Muscle of leg (tissue), 11 donors: Measurements from ENCODE around the gene PSME3IP1. TPM values are rescaled to one million over a fixed set of nuclear protein-coding genes. Genes with fewer than 3 reads are reported as not detected.
A peak's percentile ranks its signal among the peaks of the same experiment; 100 is the strongest.

Experiments used
- DNase-seq: peaks from one replicate; pipeline ENCODE4 v3.0.0; 2013
- H3K27ac ChIP-seq: one replicate; pipeline ENCODE4 v1.5.1; 2013; ENCODE audit warnings: mild to moderate bottlenecking, low read length, control low read depth
- H3K27me3 ChIP-seq: one replicate; pipeline ENCODE4 v1.6.1; 2013; ENCODE audit warnings: low read length; ENCODE audit not compliant: control insufficient read depth, insufficient read depth
- H3K36me3 ChIP-seq: one replicate; pipeline ENCODE4 v1.6.1; 2013; ENCODE audit warnings: low read length; ENCODE audit not compliant: control insufficient read depth, insufficient read depth
- H3K4me1 ChIP-seq: one replicate; pipeline ENCODE4 v1.6.1; 2013; ENCODE audit warnings: low read length; ENCODE audit not compliant: control insufficient read depth, insufficient read depth
- H3K4me3 ChIP-seq: one replicate; pipeline ENCODE4 v1.5.1; 2013; ENCODE audit warnings: low read length, control low read depth
- H3K9me3 ChIP-seq: replicated peaks from 2 replicates; pipeline ENCODE4 v1.6.1; 2013; ENCODE audit warnings: low read depth, low read length; ENCODE audit not compliant: control insufficient read depth
- WGBS: methylation state at CpG from one replicate; pipeline ENCODE4 v1.1.5; 2013; ENCODE audit warnings: missing lambda C conversion rate; ENCODE audit not compliant: insufficient coverage; 5-methylcytosine and 5-hydroxymethylcytosine counted together
- polyA plus RNA-seq, 8 donors: library from polyadenylated mRNA; unstranded; fragments of 120-200 nt; gene quantifications; one replicate each; pipeline versions ENCODE4 v1.2.1 to v1.2.3, GENCODE V29; 2013; ENCODE audit warnings: inconsistent platforms in 1 of 8, low replicate concordance in 1 of 8; ENCODE audit not compliant: insufficient read length in 8 of 8, insufficient read depth in 1 of 8
- total RNA-seq: library from RNA; stranded (reverse); fragments of 120-200 nt; gene quantifications from one replicate; pipeline ENCODE4 v1.2.4, GENCODE V29; 2013

The PSME3IP1 gene
- total and polyA plus RNA-seq, 9 donors: 40.9 to 64.2 (median 56.4) TPM

- WGBS: 86% methylated on average over 5 of the region's 5 CpGs
- Histone ChIP-seq H3K4me3 (no peak overlapping the region), H3K27ac (no peak overlapping the region), H3K9me3 (no peaks in the 10 kb centered on the region), H3K4me1 (no peaks in the 10 kb centered on the region), H3K27me3 (no peaks in the 10 kb centered on the region), H3K36me3 (peaks cover 5% of the 10 kb centered on the region)
- DNase-seq: no peak
These were observed 58.6 kb downstream of the PSME3IP1 start for GRCh38 chr16:57127037-57127763.

DNA sequence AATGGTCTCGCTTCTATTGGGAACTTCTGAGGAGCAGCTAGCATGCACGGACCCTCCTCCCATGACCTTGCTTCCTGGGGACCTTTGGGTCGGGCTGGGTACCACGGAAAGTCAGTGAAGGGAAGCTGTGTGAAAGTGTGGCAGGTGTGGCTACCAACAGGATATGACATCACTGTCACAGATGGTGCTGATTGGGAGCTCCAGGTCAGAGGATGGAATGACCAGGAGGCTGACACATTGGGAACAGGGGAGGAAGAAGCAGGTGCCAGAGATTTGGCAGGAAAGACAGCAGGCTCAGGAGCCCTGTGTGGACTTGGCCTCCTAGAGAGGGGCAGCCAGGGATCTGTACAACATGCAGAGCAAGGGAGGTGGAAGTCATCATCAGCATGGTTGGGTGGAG lies 59.4 kb downstream of the PSME3IP1 start:
- no peak for DNase-seq
- Histone ChIP-seq H3K27ac (no peak overlapping the region), H3K4me1 (no peaks in the 10 kb centered on the region), H3K36me3 (peaks cover 8% of the 10 kb centered on the region), H3K4me3 (no peak overlapping the region), H3K9me3 (no peaks in the 10 kb centered on the region), H3K27me3 (no peaks in the 10 kb centered on the region)
- 71% methylated on average over 1 of the region's 4 CpGs for whole genome bisulfite sequencing

GRCh38 chr16:57125969-57126368 lies 59.9 kb downstream of the PSME3IP1 start:
- Histone ChIP-seq H3K36me3 (peaks cover 8% of the 10 kb centered on the region), H3K27ac (no peak overlapping the region)

DNA sequence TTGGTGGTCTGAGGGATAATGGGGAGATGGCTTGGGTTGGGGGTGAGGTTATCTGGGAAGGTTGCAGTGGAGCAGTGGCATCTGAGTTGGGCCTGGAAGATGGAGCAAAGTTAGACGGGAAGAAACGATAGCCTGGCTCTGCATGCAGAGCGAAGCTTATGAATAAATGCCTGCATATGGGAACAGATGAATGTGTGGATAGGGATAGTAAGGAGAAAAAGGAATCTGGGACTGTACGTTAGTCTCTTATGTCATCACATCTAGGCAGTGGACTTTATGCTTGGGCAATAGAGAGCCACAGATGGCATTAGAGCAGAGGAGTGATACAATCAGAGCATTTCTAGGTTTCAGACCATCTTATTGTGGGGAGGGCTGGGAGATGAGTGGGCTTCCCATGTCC lies 60.5 kb downstream of the PSME3IP1 start:
- no peak overlapping the region for H3K27ac ChIP-seq
- 96% methylated on average over 4 of the region's 4 CpGs for WGBS

More at GRCh38 chr16:57125969-57126368, 59.9 kb downstream of the PSME3IP1 start:
- no peak overlapping the region for H3K4me3 ChIP-seq
- no peaks in the 10 kb centered on the region for H3K27me3 ChIP-seq
- 90% methylated on average over 2 of the region's 4 CpGs for WGBS
- H3K4me1 ChIP-seq: no peaks in the 10 kb centered on the region
- H3K9me3 ChIP-seq: no peaks in the 10 kb centered on the region
- no peak for DNase-seq

DNA sequence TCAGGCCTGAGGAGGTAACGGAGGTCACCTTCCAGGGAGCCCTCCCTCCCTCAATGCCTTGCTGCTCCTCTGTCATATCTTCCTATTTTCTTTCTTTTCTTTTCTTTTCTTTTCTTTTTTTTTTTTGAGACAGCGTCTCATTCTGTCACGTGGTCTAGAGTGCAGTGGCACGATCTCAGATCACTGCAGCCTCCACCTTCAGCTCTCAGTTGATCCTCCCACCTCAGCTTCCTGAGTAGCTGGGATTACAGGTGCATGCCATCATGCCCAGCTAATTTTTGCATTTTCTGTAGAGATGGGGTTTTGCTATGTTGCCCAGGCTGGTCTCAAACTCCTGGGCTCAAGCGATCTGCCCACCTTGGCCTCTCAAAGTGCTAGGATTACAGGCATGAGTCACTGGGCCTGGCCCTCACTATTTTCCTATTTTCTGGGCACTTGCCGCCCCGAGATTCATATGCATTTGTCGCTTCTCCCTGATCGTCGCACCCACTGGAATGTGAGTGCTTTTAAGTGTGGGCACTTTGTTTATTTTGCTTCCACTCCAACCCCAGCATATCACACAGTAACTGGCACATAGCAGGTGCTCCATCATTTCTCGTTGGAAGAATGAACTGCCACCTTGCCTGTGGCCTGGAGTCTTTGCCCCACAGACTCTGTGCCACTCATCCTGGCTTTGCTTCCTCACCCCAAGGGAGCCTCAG lies 61.7 kb downstream of the PSME3IP1 start:
- Histone ChIP-seq H3K4me3 (no peak overlapping the region), H3K27ac (no peak overlapping the region), H3K27me3 (no peaks in the 10 kb centered on the region), H3K4me1 (no peaks in the 10 kb centered on the region), H3K9me3 (no peaks in the 10 kb centered on the region), H3K36me3 (peaks cover 13% of the 10 kb centered on the region)
- WGBS: 57% methylated on average over 6 of the region's 11 CpGs
- no peak for DNase-seq

More for the DNA sequence above, 60.5 kb downstream of the PSME3IP1 start:
- H3K27me3 ChIP-seq: no peaks in the 10 kb centered on the region
- H3K4me3 ChIP-seq: no peak overlapping the region
- no peaks in the 10 kb centered on the region for H3K9me3 ChIP-seq
- DNase-seq: no peak
- H3K4me1 ChIP-seq: no peaks in the 10 kb centered on the region
- H3K36me3 ChIP-seq: peaks cover 12% of the 10 kb centered on the region

GRCh38 chr16:57123216-57123973 lies 62.4 kb downstream of the PSME3IP1 start:
- H3K27me3 ChIP-seq: no peaks in the 10 kb centered on the region
- no peaks in the 10 kb centered on the region for H3K4me1 ChIP-seq
- no peaks in the 10 kb centered on the region for H3K9me3 ChIP-seq
- H3K4me3 ChIP-seq: no peak overlapping the region
- H3K36me3 ChIP-seq: peaks cover 17% of the 10 kb centered on the region
- DNase-seq: no peak
- H3K27ac ChIP-seq: no peak overlapping the region
- WGBS: 80% methylated on average over 7 of the region's 7 CpGs

DNA sequence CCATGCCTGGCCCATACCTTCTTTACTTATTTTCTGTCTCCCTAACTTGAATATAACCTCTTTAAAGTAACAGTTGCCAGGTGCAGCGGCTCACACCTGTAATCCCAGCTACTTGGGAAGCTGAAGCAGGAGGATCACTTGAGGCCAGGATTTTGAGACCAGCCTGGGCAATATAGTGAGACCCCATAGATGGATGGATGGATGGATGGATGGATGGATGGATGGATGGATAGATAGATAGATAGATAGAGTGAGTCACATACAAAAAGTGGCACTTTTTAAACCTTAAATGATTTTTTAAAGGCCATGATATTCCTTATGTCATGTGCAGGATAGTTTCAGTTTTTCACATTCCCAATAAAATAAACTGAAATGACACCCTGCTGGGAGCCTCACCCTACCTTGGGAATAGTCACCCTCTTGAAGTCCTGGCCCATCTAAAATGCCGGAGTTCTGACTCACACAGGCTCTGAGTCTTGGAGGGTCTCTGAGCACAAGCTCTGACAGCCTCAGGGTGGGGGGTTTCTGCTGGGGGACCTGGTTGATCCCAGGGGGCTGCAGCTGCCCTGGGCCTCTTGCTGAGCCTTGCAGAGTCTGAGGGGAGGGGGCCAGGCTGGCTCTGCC lies 67.3 kb downstream of the PSME3IP1 start:
- no peak overlapping the region for H3K27ac ChIP-seq
- peaks cover 33% of the 10 kb centered on the region for H3K36me3 ChIP-seq
- peaks cover 14% of the 10 kb centered on the region for H3K4me1 ChIP-seq
- no CpG with 5 or more reads among the region's 2 CpGs for WGBS
- DNase-seq: no peak
- no peaks in the 10 kb centered on the region for H3K27me3 ChIP-seq
- no peaks in the 10 kb centered on the region for H3K9me3 ChIP-seq
- no peak overlapping the region for H3K4me3 ChIP-seq

- 26% methylated on average over 21 of the region's 25 CpGs for WGBS
- H3K36me3 ChIP-seq: peaks cover 29% of the 10 kb centered on the region
- no peaks in the 10 kb centered on the region for H3K27me3 ChIP-seq
- no peaks in the 10 kb centered on the region for H3K9me3 ChIP-seq
- peak overlapping the region; percentile 59 for H3K27ac ChIP-seq
- H3K4me3 ChIP-seq: no peak overlapping the region
- peak; percentile 89 for DNase-seq
- peaks cover 21% of the 10 kb centered on the region for H3K4me1 ChIP-seq
These were observed 70.2 kb downstream of the PSME3IP1 start for GRCh38 chr16:57115514-57116182.

- 32% methylated on average over 8 of the region's 10 CpGs for WGBS
- Histone ChIP-seq H3K9me3 (no peaks in the 10 kb centered on the region), H3K27me3 (no peaks in the 10 kb centered on the region), H3K27ac (peak overlapping the region; percentile 59), H3K36me3 (peaks cover 27% of the 10 kb centered on the region), H3K4me1 (peaks cover 21% of the 10 kb centered on the region), H3K4me3 (no peak overlapping the region)
- no peak for DNase-seq
These were observed 70.7 kb downstream of the PSME3IP1 start for GRCh38 chr16:57115168-57115513.
